Fibroblast of gingiva (primary cell): ENCODE measurements around the gene MEDAG.

Source experiments
- DNase-seq: peaks from one replicate; pipeline ENCODE4 v3.0.0-alpha.2; 2011; ENCODE audit warnings: low read depth

Gene MEDAG

DNA sequence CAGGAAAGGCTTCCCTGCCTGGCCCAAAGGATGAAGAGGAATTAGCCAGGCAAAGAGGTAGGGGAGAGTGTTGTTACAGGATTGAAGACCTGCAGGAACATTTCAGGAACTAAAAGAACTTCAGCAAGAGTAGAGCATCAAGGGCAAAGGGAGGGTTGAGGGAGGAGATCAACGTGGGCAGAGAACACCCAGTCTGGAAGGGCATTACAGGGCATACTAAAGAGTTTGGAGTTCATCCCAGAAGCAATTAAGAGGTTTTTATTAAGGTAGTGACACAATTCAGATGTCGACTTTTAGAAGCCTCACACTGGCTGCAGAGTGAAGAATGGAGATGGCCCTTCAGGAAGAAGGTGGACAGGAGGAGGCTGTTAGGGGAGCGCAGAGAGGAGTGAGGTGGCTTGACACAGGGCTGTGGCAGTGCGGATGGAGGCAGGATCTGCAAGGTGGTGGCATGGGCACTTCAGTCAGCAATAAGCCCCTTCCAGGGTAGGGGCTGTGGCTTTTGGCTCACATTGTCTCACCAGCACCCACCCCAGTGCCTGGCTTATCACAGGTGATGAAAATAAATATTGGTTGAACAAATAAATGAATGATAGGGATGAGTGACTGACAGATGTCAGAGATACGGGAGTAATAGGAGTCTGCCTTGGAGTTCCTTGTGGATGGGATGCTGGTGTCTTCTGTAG, 51.3 kb downstream of the MEDAG start:
- DNase-seq: no peak

DNA sequence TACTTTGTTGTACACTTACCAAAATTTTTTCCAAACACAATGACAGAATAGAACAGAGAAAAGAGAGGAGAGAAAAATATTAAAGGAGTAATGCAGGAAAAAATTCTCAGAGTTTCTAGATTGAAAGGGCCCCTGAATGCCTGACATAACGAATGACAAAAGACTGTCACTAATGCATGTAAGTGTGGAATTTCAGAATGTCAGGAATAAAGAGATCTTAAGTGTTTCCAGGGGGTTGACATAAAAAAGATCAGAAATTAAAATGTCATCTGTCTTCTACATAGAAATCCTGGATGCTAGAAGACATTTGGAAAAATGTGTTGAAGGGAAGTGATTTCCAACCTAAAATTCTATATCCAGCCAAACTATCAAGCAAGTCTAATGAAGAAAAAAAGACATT, 53.6 kb downstream of the MEDAG start:
- no peak for DNase-seq

DNA sequence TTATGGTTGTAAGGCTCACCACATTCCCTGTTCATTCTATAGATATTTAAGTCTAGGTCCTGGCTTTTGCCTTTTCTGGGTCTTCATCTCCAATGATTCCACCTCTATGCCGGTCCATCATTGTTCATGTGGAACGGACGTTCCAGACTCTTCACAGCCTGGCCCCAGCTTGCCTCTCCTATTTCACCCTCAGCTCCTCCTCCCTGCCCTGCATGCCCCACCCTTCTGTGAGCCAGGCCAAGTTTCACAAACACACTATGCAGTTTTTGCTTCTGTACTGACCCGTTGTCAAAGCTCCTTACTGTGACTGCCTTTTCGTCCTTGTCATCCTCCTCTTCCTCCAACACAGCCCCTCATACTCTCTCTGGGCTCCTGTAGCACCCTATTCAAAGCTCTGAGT, 57.7 kb downstream of the MEDAG start:
- DNase-seq: peak; percentile 27

GRCh38 chr13:30965380-30965779, 59.3 kb downstream of the MEDAG start:
- peak; percentile 6 for DNase-seq

DNA sequence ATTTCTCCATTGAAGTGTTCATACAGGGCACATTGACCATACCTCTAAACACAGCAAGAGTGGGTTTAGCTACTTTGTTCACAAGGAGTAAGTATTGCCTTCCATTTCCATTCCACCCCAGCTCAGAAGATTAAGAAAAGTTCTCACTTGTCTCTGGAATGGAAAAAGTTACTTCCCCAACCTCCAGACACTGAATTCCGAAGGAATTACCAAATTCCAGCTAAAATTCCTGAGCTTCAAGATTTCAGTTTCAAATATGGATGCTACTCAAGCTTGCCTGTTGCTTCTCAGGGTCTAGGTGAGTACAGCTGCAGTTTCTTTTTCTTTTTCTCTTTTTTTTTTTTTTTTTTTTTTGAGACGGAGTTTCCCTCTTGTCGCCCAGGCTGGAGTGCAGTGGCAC, 60.0 kb downstream of the MEDAG start:
- no peak for DNase-seq

- peak; percentile 75 for DNase-seq
Measured at GRCh38 chr13:30968846-30969245, 62.8 kb downstream of the MEDAG start.

GRCh38 chr13:30971575-30971974, 65.5 kb downstream of the MEDAG start:
- peak; percentile 47 for DNase-seq

- peak; percentile 24 for DNase-seq
Measured at GRCh38 chr13:30972888-30973377, 66.9 kb downstream of the MEDAG start.

- no peak for DNase-seq
Measured at GRCh38 chr13:30974350-30974749, 68.3 kb downstream of the MEDAG start.
